ENCODE measurements around the gene FASN.

DNA sequence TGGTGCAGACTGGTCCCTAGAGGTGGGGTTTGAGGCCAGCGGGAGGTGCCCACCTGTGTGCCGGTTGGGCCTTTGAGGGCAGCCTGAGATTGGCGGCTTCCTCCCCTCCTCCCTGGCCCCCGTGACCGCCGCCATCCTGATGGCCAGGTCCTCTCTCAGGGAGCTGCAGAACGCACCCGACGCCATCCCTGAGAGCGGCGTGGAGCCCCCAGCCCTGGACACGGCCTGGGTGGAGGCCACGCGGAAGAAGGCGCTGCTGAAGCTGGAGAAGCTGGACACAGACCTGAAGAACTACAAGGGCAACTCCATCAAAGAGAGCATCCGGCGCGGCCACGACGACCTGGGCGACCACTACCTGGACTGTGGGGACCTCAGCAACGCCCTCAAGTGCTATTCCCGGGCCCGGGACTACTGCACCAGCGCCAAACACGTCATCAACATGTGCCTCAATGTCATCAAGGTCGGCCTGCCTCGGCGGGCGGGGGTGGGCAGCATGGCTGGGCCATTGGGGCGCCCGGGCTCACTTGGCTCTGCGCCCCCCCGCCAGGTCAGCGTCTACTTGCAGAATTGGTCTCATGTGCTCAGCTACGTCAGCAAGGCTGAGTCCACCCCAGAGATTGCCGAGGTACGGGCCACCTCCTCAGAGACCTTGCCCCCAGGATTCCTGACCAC lies 43.5 kb downstream of the FASN start:
- TF ChIP-seq, protein P1, sequence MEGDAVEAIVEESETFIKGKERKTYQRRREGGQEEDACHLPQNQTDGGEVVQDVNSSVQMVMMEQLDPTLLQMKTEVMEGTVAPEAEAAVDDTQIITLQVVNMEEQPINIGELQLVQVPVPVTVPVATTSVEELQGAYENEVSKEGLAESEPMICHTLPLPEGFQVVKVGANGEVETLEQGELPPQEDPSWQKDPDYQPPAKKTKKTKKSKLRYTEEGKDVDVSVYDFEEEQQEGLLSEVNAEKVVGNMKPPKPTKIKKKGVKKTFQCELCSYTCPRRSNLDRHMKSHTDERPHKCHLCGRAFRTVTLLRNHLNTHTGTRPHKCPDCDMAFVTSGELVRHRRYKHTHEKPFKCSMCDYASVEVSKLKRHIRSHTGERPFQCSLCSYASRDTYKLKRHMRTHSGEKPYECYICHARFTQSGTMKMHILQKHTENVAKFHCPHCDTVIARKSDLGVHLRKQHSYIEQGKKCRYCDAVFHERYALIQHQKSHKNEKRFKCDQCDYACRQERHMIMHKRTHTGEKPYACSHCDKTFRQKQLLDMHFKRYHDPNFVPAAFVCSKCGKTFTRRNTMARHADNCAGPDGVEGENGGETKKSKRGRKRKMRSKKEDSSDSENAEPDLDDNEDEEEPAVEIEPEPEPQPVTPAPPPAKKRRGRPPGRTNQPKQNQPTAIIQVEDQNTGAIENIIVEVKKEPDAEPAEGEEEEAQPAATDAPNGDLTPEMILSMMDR (IDR thresholded peaks at IDR 0.05) = no peak
- TF ChIP-seq POLR2A (IDR thresholded peaks at IDR 0.05; ENCODE audit: low read depth) (no peak), POLR2AphosphoS5 (IDR thresholded peaks at IDR 0.05) (no peak), EP300 (IDR thresholded peaks at IDR 0.05) (no peak)
